Right lobe of liver (tissue), 4 donors: ENCODE results near the gene TBC1D2B.

Experiments used
- CTCF ChIP-seq, 4 donors: fragments of 200-600 bp in 3 of 4; fragments of 450-650 bp in 1 of 4; IDR thresholded peaks; one replicate each; pipeline versions ENCODE4 v1.5.1 to v1.8.0; 2016 to 2022; ENCODE audit warnings: antibody characterized with exemption in 4 of 4, mild to moderate bottlenecking in 2 of 4
- POLR2A ChIP-seq: fragments of 450-650 bp; IDR thresholded peaks from one replicate; pipeline ENCODE4 v1.6.1; 2017; ENCODE audit warnings: antibody characterized with exemption, mild to moderate bottlenecking
- donor health status: DM: no; HTN: no; CAD: no.
- donor health status: DM: no; HTN: no; CAD: no.
- donor health status: DM: no; HTN: yes; CAD: no.

- TF ChIP-seq CTCF (IDR thresholded peaks at IDR 0.05) (no peak), POLR2A (no peak)
Measured at GRCh38 chr15:78107471-78107870, 30.0 kb upstream of the TBC1D2B start.
